ENCODE measurements around the gene ATP4B. TPM values are rescaled to one million over a fixed set of nuclear protein-coding genes. Genes with fewer than 3 reads are reported as not detected.

ATP4B gene
- total RNA-seq, 1 experiment from 2014 or later = not detected

DNA sequence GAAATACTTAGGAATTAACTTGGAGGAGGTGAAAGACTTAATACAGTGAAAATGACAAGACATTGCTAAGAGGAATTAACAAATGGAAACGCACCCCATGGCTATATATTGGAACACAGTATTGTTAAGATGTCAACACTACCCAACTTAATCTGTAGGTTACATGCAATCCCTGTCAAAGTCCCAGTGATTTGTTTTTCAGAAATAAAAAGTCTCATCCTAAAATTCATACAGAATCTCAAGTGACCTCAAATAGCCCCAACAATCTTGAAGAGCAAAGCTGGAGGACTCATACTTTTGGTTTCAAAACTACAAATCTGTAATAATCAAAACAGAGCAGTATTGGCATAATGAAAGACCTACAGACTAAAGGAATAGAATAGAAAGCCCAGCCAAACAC lies 13.2 kb downstream of the ATP4B start:
- BruUV-seq (replicated peaks) = no TSS peak
- no peaks in the 10 kb centered on the region for H3K27me3 ChIP-seq (ENCODE audit: insufficient read depth, low read length)
- H3K9ac ChIP-seq (ENCODE audit: low read length) = no peak overlapping the region
- no peaks in the 10 kb centered on the region for H3K9me2 ChIP-seq (ENCODE audit: insufficient read depth)
- H3K4me1 ChIP-seq (ENCODE audit: control insufficient read depth in 1 of 2, insufficient read depth in 2 of 2, low read length in 2 of 2) = peaks cover 9 to 11% of the 10 kb centered on the region in 2 experiments; a peak in 3 of 4 replicates
- no peak overlapping the region for H3K27ac ChIP-seq (ENCODE audit: low read depth, low read length)
- H3K9me3 ChIP-seq (ENCODE audit: control insufficient read depth in 1 of 2, insufficient read depth in 1 of 2, low read depth in 1 of 2, low read length in 2 of 2) = no peaks in the 10 kb centered on the region
- H2AFZ ChIP-seq (ENCODE audit: low read depth, low read length, poor library complexity, severe bottlenecking) = no peak overlapping the region
- H3K4me2 ChIP-seq (ENCODE audit: low read length) = no peak overlapping the region
- POLR2A ChIA-PET = no interaction called here
- RAD21 ChIA-PET (ENCODE audit: low non-redundant PET in 1 of 2, low total read pairs in 2 of 2, uncharacterized antibody in 2 of 2, unreplicated experiment in 2 of 2) = no interaction called here
- CTCF ChIA-PET = no interaction called here
- ATAC-seq (no peak), DNase-seq (ENCODE audit: low read depth, low spot score) (no peak)
- no peaks in the 10 kb centered on the region for H4K20me1 ChIP-seq (ENCODE audit: insufficient read depth)
- no peak overlapping the region for H3K4me3 ChIP-seq (replicated peaks in 1 of 2; ENCODE audit: low read depth in 1 of 2, low read length in 2 of 2)
- intact Hi-C loops (cut with micrococcal nuclease) = no loop called here
- peaks cover 3 to 10% of the 10 kb centered on the region in 2 experiments; a peak in 2 of 4 replicates for H3K36me3 ChIP-seq (ENCODE audit: control insufficient read depth in 1 of 2, insufficient read depth in 2 of 2, low read length in 2 of 2)
- TF ChIP-seq ZNF274 (IDR thresholded peaks at IDR 0.05; ENCODE audit: low read depth, low read length) (no peak), TCF7L2 (IDR thresholded peaks at IDR 0.05; ENCODE audit: borderline replicate concordance, extremely low read depth, insufficient read depth, insufficient read length) (no peak), EZH2phosphoT487 (IDR thresholded peaks at IDR 0.05; ENCODE audit: borderline replicate concordance) (no peak), REST (IDR thresholded peaks at IDR 0.05; ENCODE audit: low read depth) (no peak), POLR2A (IDR thresholded peaks at IDR 0.05; ENCODE audit: borderline replicate concordance, extremely low read depth, insufficient read depth, insufficient read length) (no peak), EZH2 (IDR thresholded peaks at IDR 0.05) (no peak), ELF1 (IDR thresholded peaks at IDR 0.05; ENCODE audit: borderline replicate concordance, low read depth) (no peak), ZFX (IDR thresholded peaks at IDR 0.05) (no peak), POLR2AphosphoS5 (IDR thresholded peaks at IDR 0.05; ENCODE audit: low read depth, low read length) (no peak), ZBTB33 (IDR thresholded peaks at IDR 0.05; ENCODE audit: extremely low read depth, insufficient replicate concordance, low read length) (no peak), SIN3A (IDR thresholded peaks at IDR 0.05; ENCODE audit: low read depth) (no peak), ATF3 (IDR thresholded peaks at IDR 0.05) (no peak), RAD21 (IDR thresholded peaks at IDR 0.05; ENCODE audit: low read depth) (no peak), YY1 (IDR thresholded peaks at IDR 0.05; ENCODE audit: extremely low read depth, insufficient replicate concordance, low read depth, low read length) (no peak), CEBPB (IDR thresholded peaks at IDR 0.05; ENCODE audit: low read depth) (no peak)
- TF ChIP-seq, protein P1, sequence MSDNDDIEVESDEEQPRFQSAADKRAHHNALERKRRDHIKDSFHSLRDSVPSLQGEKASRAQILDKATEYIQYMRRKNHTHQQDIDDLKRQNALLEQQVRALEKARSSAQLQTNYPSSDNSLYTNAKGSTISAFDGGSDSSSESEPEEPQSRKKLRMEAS (IDR thresholded peaks at IDR 0.05) = no peak
- H3K79me2 ChIP-seq (ENCODE audit: insufficient read depth, low read length) = no peaks in the 10 kb centered on the region
